Activated naive CD4-positive, alpha-beta T cell (primary cell): ENCODE results near the gene OR4C12.
"Not testable (repeated sequence)": the region's sequence is repeated elsewhere in the genome, so short reads cannot be mapped to it uniquely, and the experiment has no call there.

Experiments
- DNase-seq, 4 experiments: peaks; one replicate each; lab custom pipeline; 2025; lab: John Stamatoyannopoulos, UW

Gene OR4C12

GRCh38 chr11:49982435-49982834 lies at the start of gene OR4C12:
Gene OR4C12, minus strand, starts transcription at chr11:49982535. Its CDS starts 34 bp downstream, at chr11:49982501.
- DNase-seq = not testable (repeated sequence)

GRCh38 chr11:50030193-50030592 lies 47.9 kb upstream of the OR4C12 start:
- DNase-seq = no peak

- no peak for DNase-seq
Measured at GRCh38 chr11:49995565-49995964, 13.2 kb upstream of the OR4C12 start.

- not testable (repeated sequence) for DNase-seq
Measured at GRCh38 chr11:49973439-49973838, 8.9 kb downstream of the OR4C12 start.

- no peak for DNase-seq
Measured at GRCh38 chr11:49952091-49952490, 30.2 kb downstream of the OR4C12 start, which contains the start of gene OR4C13. Gene OR4C13, plus strand, starts transcription at chr11:49952391. Its CDS starts 32 bp downstream, at chr11:49952423.

GRCh38 chr11:49948701-49949100 lies 33.6 kb downstream of the OR4C12 start:
- DNase-seq = not testable (repeated sequence)
